Measurements from ENCODE around the gene SSX5.
"Not testable (repeated sequence)": the region's sequence is repeated elsewhere in the genome, so short reads cannot be mapped to it uniquely, and the experiment has no call there.

SSX5 gene

GRCh38 chrX:48196745-48197201 is at the start of gene SSX5:
Gene SSX5 (minus strand): TSS chrX:48196795. CDS start chrX:48195358, 1,437 bp downstream.
- no peak for DNase-seq

GRCh38 chrX:48224196-48224595 is 27.6 kb upstream of the SSX5 start:
- DNase-seq = not testable (repeated sequence)

GRCh38 chrX:48214341-48214740 is 17.7 kb upstream of the SSX5 start:
- not testable (repeated sequence) for DNase-seq

GRCh38 chrX:48190024-48190423 is 6.6 kb downstream of the SSX5 start:
- DNase-seq = not testable (repeated sequence)

- not testable (repeated sequence) for DNase-seq
These were observed 14.7 kb downstream of the SSX5 start for GRCh38 chrX:48181882-48182281.

- DNase-seq = no peak
These were observed 15.8 kb downstream of the SSX5 start for GRCh38 chrX:48180811-48181210.

GRCh38 chrX:48179691-48180090 is 16.9 kb downstream of the SSX5 start:
- DNase-seq = no peak

- DNase-seq = not testable (repeated sequence)
These were observed 30.3 kb downstream of the SSX5 start for GRCh38 chrX:48166322-48166721.

- no peak for DNase-seq
These were observed 31.4 kb downstream of the SSX5 start for GRCh38 chrX:48165241-48165640.

- DNase-seq = no peak
These were observed 40.6 kb downstream of the SSX5 start for GRCh38 chrX:48156014-48156413.

GRCh38 chrX:48154796-48155195 is 41.8 kb downstream of the SSX5 start:
- no peak for DNase-seq

- no peak for DNase-seq
These were observed 42.8 kb downstream of the SSX5 start for GRCh38 chrX:48153769-48154168.

- DNase-seq = not testable (repeated sequence)
These were observed 53.9 kb downstream of the SSX5 start for GRCh38 chrX:48142697-48143096.

- not testable (repeated sequence) for DNase-seq
These were observed 54.6 kb downstream of the SSX5 start for GRCh38 chrX:48141810-48142508.

- DNase-seq = not testable (repeated sequence)
These were observed 57.5 kb downstream of the SSX5 start for GRCh38 chrX:48139076-48139475.
